PC-3 (cell line): ENCODE results near the gene GABRG2. TPM values are rescaled to one million over a fixed set of nuclear protein-coding genes. Genes with fewer than 3 reads are reported as not detected.

Experiments used
- ATAC-seq: fragments of 200-7000 bp; cut with Tn5 transposase; 2 replicates; pipeline ENCODE4 v1.9.1; 2020; ENCODE audit warnings: mild to moderate bottlenecking, moderate library complexity
- BruUV-seq: library from RNA; stranded (reverse); fragments of 400-500 nt; replicated peaks from 2 replicates; lab custom pipeline; 2021; lab: Mats Ljungman, UMichigan
- CTCF ChIA-PET: fragments of 300-600 bp; sonication (Branson Sonifier 250); formaldehyde crosslinking; loops from one replicate; lab custom pipeline; 2022; ENCODE audit warnings: antibody characterized with exemption; lab: Charles Lee
- POLR2A ChIA-PET: fragments of 300-600 bp; sonication (Branson Sonifier 250); formaldehyde crosslinking; loops from one replicate; lab custom pipeline; 2022; ENCODE audit warnings: antibody characterized with exemption; ENCODE audit not compliant: unreplicated experiment; lab: Charles Lee
- DNase-seq: peaks from one replicate; pipeline ENCODE4 v3.0.0-alpha.2; 2015
- H2AFZ ChIP-seq: fragments of 300-600 bp; sonication (generic); 2 replicates; pipeline ENCODE4 v1.6.0; 2016; ENCODE audit warnings: antibody characterized with exemption, low read length
- H3F3A ChIP-seq: fragments of 300-600 bp; sonication (generic); one replicate; pipeline ENCODE4 v1.6.0; 2017; ENCODE audit warnings: antibody characterized with exemption, low read length, control low read depth, mild to moderate bottlenecking; ENCODE audit not compliant: unreplicated experiment
- H3K27ac ChIP-seq: fragments of 300-600 bp; sonication (generic); 2 replicates; pipeline ENCODE4 v1.5.1; 2016; ENCODE audit warnings: mild to moderate bottlenecking, low read length
- H3K27me3 ChIP-seq: fragments of 300-600 bp; sonication (generic); 2 replicates; pipeline ENCODE4 v1.6.1; 2016; ENCODE audit warnings: low read length, mixed read lengths
- H3K36me3 ChIP-seq: fragments of 300-600 bp; sonication (generic); 2 replicates; pipeline ENCODE4 v1.6.1; 2016; ENCODE audit warnings: low read depth, mixed run types, low read length, mixed read lengths
- H3K4me1 ChIP-seq: fragments of 300-600 bp; sonication (generic); 2 replicates; pipeline ENCODE4 v1.5.1; 2016; ENCODE audit warnings: low read length; ENCODE audit not compliant: insufficient read depth
- H3K4me2 ChIP-seq: fragments of 300-600 bp; sonication (generic); 2 replicates; pipeline ENCODE4 v1.6.0; 2016; ENCODE audit warnings: low read length
- H3K4me3 ChIP-seq: fragments of 300-600 bp; sonication (generic); 2 replicates; pipeline ENCODE4 v1.5.1; 2016; ENCODE audit warnings: mild to moderate bottlenecking, low read length, mixed read lengths
- H3K79me2 ChIP-seq: fragments of 300-600 bp; sonication (generic); 2 replicates; pipeline ENCODE4 v1.6.1; 2017; ENCODE audit warnings: low read length, mixed read lengths
- H3K9ac ChIP-seq: fragments of 300-600 bp; sonication (generic); 2 replicates; pipeline ENCODE4 v1.6.0; 2016; ENCODE audit warnings: mild to moderate bottlenecking, low read length
- H3K9me2 ChIP-seq: fragments of 300-600 bp; sonication (generic); replicated peaks from 2 replicates; pipeline ENCODE4 v1.6.1; 2016; ENCODE audit warnings: mixed run types, low read length, mixed read lengths
- H3K9me3 ChIP-seq: fragments of 300-600 bp; sonication (generic); 2 replicates; pipeline ENCODE4 v1.6.1; 2016; ENCODE audit warnings: low read length, mixed read lengths
- H4K20me1 ChIP-seq: fragments of 300-600 bp; sonication (generic); 2 replicates; pipeline ENCODE4 v1.6.1; 2016; ENCODE audit warnings: low read length, mixed read lengths
- EZH2phosphoT487 ChIP-seq: fragments of 300-600 bp; sonication (generic); IDR thresholded peaks from 2 replicates; pipeline ENCODE4 v1.6.1; 2018; ENCODE audit warnings: mild to moderate bottlenecking, antibody characterized with exemption, low read length, borderline replicate concordance
- intact Hi-C: fragments of 100-400 bp; cut with micrococcal nuclease; formaldehyde crosslinking; loops from 2 replicates; pipeline ENCODE4 v1.9.0; 2023
- total RNA-seq: library from RNA; depleted of rRNA; stranded (reverse); fragments of >200 nt; gene quantifications from 2 replicates; pipeline ENCODE4 v1.2.3, GENCODE V29; 2014; rRNA removed

The GABRG2 gene
- total RNA-seq, 1 experiment from 2014 or later = not detected

DNA sequence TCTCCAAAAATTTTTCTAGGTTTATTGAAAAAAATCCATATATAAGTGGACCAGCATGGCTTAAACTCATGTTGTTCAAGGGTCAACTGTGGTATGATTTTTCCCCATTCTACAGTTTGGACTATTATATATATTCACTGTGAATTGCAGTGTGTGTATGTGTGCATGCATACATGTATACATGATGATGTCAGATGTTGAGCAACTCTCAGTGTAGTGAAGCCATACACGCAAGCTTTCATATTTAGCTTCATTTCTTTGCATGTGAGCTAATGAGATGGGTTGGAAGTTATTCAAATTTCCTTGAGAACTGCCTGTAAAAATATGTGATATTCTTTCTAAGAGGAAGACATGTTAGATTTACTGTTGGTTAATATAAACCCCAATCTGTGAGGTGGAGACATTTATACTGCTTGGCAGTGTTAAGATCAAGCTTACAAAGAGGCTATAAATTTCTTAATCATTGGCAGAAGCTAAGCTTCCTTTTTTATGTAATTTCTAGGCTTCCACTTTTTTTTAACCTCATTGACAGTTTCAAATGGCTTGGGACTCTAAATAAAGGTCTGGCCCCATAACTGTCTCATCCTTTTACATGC, 134.8 kb downstream of the GABRG2 start:
- ATAC-seq (no peak), DNase-seq (no peak)
- Histone ChIP-seq H3K4me3 (no peak overlapping the region), H3K27ac (no peak overlapping the region), H3K9ac (no peak overlapping the region), H4K20me1 (no peaks in the 10 kb centered on the region), H3K4me2 (no peak overlapping the region), H3K9me3 (peaks cover 3% of the 10 kb centered on the region), H3K9me2 (no peaks in the 10 kb centered on the region), H3K79me2 (no peaks in the 10 kb centered on the region), H3F3A (no peaks in the 10 kb centered on the region), H3K36me3 (no peaks in the 10 kb centered on the region), H2AFZ (no peak overlapping the region), H3K4me1 (no peaks in the 10 kb centered on the region), H3K27me3 (no peaks in the 10 kb centered on the region)
- no TSS peak for BruUV-seq
- intact Hi-C loops = no loop called here
- no peak for TF ChIP-seq EZH2phosphoT487
- POLR2A ChIA-PET = no interaction called here
- CTCF ChIA-PET = interaction anchor here (0.5 kb wide), 1 partner anchor 752 kb away, joined by 3 read pairs; no protein-coding TSS in a partner anchor

Other genes with a start within 250 kb of the GABRG2 start
- not detected in 2 replicates for gene GABRA1, start 219.7 kb upstream of the GABRG2 start, total RNA-seq